ENCODE measurements around the gene SLC35D2.
"Not testable (repeated sequence)": the region's sequence is repeated elsewhere in the genome, so short reads cannot be mapped to it uniquely, and the experiment has no call there.

Gene SLC35D2

GRCh38 chr9:96340707-96341106 is 42.8 kb downstream of the SLC35D2 start:
- TF ChIP-seq ZFX (IDR thresholded peaks at IDR 0.05; ENCODE audit: borderline replicate concordance) (no peak), CTCF (IDR thresholded peaks at IDR 0.05) (no peak)
- H3K27ac ChIP-seq: no peak overlapping the region

GRCh38 chr9:96338299-96338698 is 45.2 kb downstream of the SLC35D2 start:
- no peak overlapping the region for H3K27ac ChIP-seq
- no peak for TF ChIP-seq CTCF (IDR thresholded peaks at IDR 0.05)
- TF ChIP-seq ZFX (IDR thresholded peaks at IDR 0.05; ENCODE audit: borderline replicate concordance): no peak

GRCh38 chr9:96333958-96334357 is 49.6 kb downstream of the SLC35D2 start:
- no peak overlapping the region for H3K27ac ChIP-seq
- no peak for TF ChIP-seq ZFX (IDR thresholded peaks at IDR 0.05; ENCODE audit: borderline replicate concordance)
- TF ChIP-seq CTCF (IDR thresholded peaks at IDR 0.05): no peak

GRCh38 chr9:96331236-96331947 is 52.1 kb downstream of the SLC35D2 start:
- no peak for TF ChIP-seq ZFX (IDR thresholded peaks at IDR 0.05; ENCODE audit: borderline replicate concordance)
- TF ChIP-seq CTCF (IDR thresholded peaks at IDR 0.05): no peak
- no peak overlapping the region for H3K27ac ChIP-seq

- peak; percentile 90 for TF ChIP-seq CTCF (IDR thresholded peaks at IDR 0.05)
- TF ChIP-seq ZFX (IDR thresholded peaks at IDR 0.05; ENCODE audit: borderline replicate concordance): no peak
- no peak overlapping the region for H3K27ac ChIP-seq
These were observed 55.7 kb downstream of the SLC35D2 start for GRCh38 chr9:96327694-96328352.

- TF ChIP-seq ZFX (IDR thresholded peaks at IDR 0.05; ENCODE audit: borderline replicate concordance): no peak
- TF ChIP-seq CTCF (IDR thresholded peaks at IDR 0.05): no peak
- no peak overlapping the region for H3K27ac ChIP-seq
These were observed 60.3 kb downstream of the SLC35D2 start for GRCh38 chr9:96323169-96323568.

GRCh38 chr9:96322736-96323135 is 60.8 kb downstream of the SLC35D2 start:
- H3K27ac ChIP-seq: not testable (repeated sequence)

GRCh38 chr9:96322210-96322609 is 61.3 kb downstream of the SLC35D2 start:
- H3K27ac ChIP-seq: not testable (repeated sequence)
